ENCODE measurements around the gene SRGAP1.

DNA sequence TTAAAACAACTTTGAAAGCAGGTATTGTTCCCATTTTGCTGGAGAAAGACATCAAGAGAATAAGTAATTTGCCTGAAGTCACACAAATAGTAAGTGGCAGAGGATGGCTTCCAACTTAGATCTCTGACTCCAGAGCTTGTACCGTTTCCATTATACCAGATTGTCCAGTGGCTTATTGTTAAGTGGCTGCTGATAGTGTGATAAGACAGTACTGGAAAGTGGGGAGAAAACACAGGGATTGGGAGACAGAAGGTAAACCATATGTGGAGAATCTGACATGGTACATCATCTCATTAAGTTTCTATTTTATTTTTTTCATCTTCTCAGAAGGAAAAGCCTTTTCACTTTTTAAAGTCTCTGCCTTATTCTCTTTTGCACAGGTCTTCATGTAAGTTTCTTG lies 108.5 kb downstream of the SRGAP1 start:
- TF ChIP-seq POLR2A (IDR thresholded peaks at IDR 0.05; ENCODE audit: low read depth, low read length) (no peak), CEBPB (IDR thresholded peaks at IDR 0.05; ENCODE audit: low read depth, low read length) (no peak), MAZ (IDR thresholded peaks at IDR 0.05; ENCODE audit: borderline replicate concordance, low read depth, low read length) (no peak), ELK1 (IDR thresholded peaks at IDR 0.05; ENCODE audit: borderline replicate concordance, low read depth, low read length) (no peak), RFX5 (IDR thresholded peaks at IDR 0.05; ENCODE audit: low read depth, low read length) (no peak), RCOR1 (IDR thresholded peaks at IDR 0.05; ENCODE audit: insufficient replicate concordance, low read length) (no peak), MAFK (IDR thresholded peaks at IDR 0.05; ENCODE audit: low read depth, low read length) (no peak), SMC3 (IDR thresholded peaks at IDR 0.05; ENCODE audit: low read depth, low read length) (no peak), RAD21 (IDR thresholded peaks at IDR 0.05; ENCODE audit: low read length) (no peak)
- TF ChIP-seq, protein P1, sequence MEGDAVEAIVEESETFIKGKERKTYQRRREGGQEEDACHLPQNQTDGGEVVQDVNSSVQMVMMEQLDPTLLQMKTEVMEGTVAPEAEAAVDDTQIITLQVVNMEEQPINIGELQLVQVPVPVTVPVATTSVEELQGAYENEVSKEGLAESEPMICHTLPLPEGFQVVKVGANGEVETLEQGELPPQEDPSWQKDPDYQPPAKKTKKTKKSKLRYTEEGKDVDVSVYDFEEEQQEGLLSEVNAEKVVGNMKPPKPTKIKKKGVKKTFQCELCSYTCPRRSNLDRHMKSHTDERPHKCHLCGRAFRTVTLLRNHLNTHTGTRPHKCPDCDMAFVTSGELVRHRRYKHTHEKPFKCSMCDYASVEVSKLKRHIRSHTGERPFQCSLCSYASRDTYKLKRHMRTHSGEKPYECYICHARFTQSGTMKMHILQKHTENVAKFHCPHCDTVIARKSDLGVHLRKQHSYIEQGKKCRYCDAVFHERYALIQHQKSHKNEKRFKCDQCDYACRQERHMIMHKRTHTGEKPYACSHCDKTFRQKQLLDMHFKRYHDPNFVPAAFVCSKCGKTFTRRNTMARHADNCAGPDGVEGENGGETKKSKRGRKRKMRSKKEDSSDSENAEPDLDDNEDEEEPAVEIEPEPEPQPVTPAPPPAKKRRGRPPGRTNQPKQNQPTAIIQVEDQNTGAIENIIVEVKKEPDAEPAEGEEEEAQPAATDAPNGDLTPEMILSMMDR (conservative IDR thresholded peaks at IDR 0.05; ENCODE audit: low read depth, low read length): no peak
